Measurements from ENCODE around the gene RGS12. TPM values are rescaled to one million over a fixed set of nuclear protein-coding genes. Genes with fewer than 3 reads are reported as not detected.

The RGS12 gene
- total RNA-seq, 2 experiments from 2014 or later: 5.2 to 6.4 TPM

DNA sequence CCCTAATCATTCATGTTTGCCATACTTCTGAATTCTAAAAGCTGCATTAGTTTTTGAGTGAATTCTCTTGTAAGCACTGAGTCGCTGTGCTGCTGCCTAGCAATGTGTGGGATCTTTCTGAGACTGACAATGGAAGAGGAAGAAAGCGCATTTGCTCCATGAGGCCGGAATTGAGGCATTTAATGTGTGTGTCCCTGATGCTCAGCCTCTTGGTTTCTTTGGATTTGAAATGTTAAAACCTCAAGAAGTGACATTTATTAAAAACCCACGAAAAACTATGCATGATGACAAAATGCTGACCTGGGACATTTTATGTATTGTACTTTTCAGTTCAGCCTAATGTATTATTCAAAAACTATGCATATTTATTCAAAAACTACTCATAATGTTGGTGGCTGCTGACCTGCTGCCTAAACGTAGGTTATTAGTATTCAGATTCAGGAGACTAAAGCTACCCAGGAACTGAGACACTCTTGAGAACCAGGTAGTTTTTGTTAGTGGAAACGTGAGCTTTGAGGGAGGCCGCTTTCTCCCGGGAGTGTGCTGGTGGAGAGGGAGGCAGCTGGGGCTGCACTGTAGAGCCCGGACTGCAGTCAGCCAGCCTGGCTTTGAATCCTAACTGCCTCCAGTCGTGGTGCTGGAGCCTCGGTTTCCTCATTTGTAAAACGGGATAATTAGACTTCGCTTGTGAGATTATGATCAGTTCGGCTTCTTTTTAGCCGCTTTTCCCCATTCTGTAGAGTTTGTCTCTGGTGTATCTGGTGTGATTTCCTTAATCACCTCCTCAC is 11.3 kb downstream of the RGS12 start:
- H2AFZ ChIP-seq (ENCODE audit: low read length): peak overlapping the region; percentile 7; the same call in 1 of the 2 replicates
- H3K79me2 ChIP-seq (ENCODE audit: insufficient read depth, low read depth, low read length): no peaks in the 10 kb centered on the region
- peaks cover 29% of the 10 kb centered on the region for H3K4me1 ChIP-seq (ENCODE audit: insufficient read depth, low read length, poor library complexity, severe bottlenecking)
- no TSS peak for BruUV-seq (replicated peaks)
- no peak overlapping the region for H3K27ac ChIP-seq (ENCODE audit: low read depth, low read length, poor library complexity, severe bottlenecking)
- no peak for DNase-seq (ENCODE audit: low spot score)
- H3K4me3 ChIP-seq (ENCODE audit: low read depth, low read length, poor library complexity, severe bottlenecking): no peak overlapping the region
- H4K20me1 ChIP-seq (ENCODE audit: insufficient read depth, low read length): no peaks in the 10 kb centered on the region
- intact Hi-C loops (cut with micrococcal nuclease; ENCODE audit: unreplicated experiment): no loop called here
- no peaks in the 10 kb centered on the region for H3K9me3 ChIP-seq (ENCODE audit: low read length)
- no peak for TF ChIP-seq CTCF (conservative IDR thresholded peaks at IDR 0.05; ENCODE audit: low read length)
- TF ChIP-seq EZH2phosphoT487 (IDR thresholded peaks at IDR 0.05; ENCODE audit: borderline replicate concordance, low read depth, low read length): no peak
- no peaks in the 10 kb centered on the region for H3K36me3 ChIP-seq (ENCODE audit: insufficient read depth, low read length)
- POLR2A ChIA-PET: no interaction called here
- no peak overlapping the region for H3K4me2 ChIP-seq (ENCODE audit: low read length)
- CTCF ChIA-PET (ENCODE audit: unreplicated experiment): no interaction called here
- no peaks in the 10 kb centered on the region for H3K9me2 ChIP-seq (ENCODE audit: insufficient read depth, low read length)

DNA sequence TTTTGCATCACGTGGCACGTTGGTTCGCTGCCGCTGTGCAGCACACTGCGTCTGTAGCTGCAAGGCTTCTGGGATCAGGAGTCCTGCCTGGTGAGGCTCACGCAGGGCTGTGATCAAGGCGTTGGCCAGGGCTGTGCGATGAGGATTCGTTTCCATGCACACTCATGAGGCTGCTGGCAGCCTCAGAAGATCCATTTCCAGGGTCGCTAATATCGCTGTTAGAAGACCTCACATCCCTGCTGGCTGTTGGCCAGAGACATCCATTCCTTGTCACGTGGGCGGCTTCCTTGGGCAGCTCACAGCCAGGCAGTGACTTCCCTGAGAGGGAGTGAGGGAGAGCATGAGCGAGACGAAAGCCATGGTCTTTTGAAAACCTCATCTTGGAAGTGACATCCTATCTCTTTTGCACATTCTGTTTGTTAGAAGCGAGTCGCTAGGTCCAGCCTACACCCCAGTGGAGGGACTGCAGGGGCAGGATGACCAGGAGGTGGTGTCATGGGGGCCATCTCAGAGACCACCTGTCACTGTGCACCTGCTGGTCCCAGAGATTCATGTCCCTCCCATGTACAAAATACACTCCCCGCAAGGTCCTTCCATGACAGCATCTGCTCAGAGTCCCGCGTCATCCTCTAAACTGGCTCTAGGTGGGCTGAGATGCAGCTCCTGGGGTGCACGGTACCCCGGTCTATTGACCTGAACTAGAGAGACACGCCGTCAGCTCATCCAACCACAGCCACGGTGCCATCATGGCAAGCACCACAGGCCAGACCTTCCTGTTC is 12.2 kb downstream of the RGS12 start:
- Histone ChIP-seq H3K4me2 (ENCODE audit: low read length) (peak overlapping the region; percentile 19; the same call in 1 of the 2 replicates), H3K27ac (ENCODE audit: low read depth, low read length, poor library complexity, severe bottlenecking) (peak overlapping the region; percentile 12), H3K9me3 (ENCODE audit: low read length) (no peaks in the 10 kb centered on the region), H2AFZ (ENCODE audit: low read length) (peak overlapping the region; percentile 91), H3K9me2 (ENCODE audit: insufficient read depth, low read length) (no peaks in the 10 kb centered on the region), H3K79me2 (ENCODE audit: insufficient read depth, low read depth, low read length) (no peaks in the 10 kb centered on the region), H4K20me1 (ENCODE audit: insufficient read depth, low read length) (no peaks in the 10 kb centered on the region), H3K4me3 (ENCODE audit: low read depth, low read length, poor library complexity, severe bottlenecking) (no peak overlapping the region), H3K36me3 (ENCODE audit: insufficient read depth, low read length) (no peaks in the 10 kb centered on the region), H3K4me1 (ENCODE audit: insufficient read depth, low read length, poor library complexity, severe bottlenecking) (peaks cover 29% of the 10 kb centered on the region)
- TF ChIP-seq CTCF (conservative IDR thresholded peaks at IDR 0.05; ENCODE audit: low read length): no peak
- TF ChIP-seq EZH2phosphoT487 (IDR thresholded peaks at IDR 0.05; ENCODE audit: borderline replicate concordance, low read depth, low read length): no peak
- ChIA-PET POLR2A (no interaction called here), CTCF (ENCODE audit: unreplicated experiment) (no interaction called here)
- no peak for DNase-seq (ENCODE audit: low spot score)
- intact Hi-C loops (cut with micrococcal nuclease; ENCODE audit: unreplicated experiment): no loop called here
- no TSS peak for BruUV-seq (replicated peaks)
